SKM-1 (cell line): ENCODE measurements around the gene ADCY9.

Source experiments
- DNase-seq: peaks from one replicate; lab custom pipeline; 2025; ENCODE audit not compliant: unreplicated experiment; lab: John Stamatoyannopoulos, UW

ADCY9 gene

GRCh38 chr16:4006397-4006999 is 109.7 kb downstream of the ADCY9 start:
- DNase-seq, result no peak

- no peak for DNase-seq
Observed at GRCh38 chr16:4005731-4006130, 110.5 kb downstream of the ADCY9 start.

- DNase-seq, result no peak
Observed at GRCh38 chr16:4005281-4005680, 111.0 kb downstream of the ADCY9 start.

GRCh38 chr16:4004206-4004605 is 112.0 kb downstream of the ADCY9 start:
- DNase-seq, result no peak

- no peak for DNase-seq
Observed at GRCh38 chr16:4003576-4003975, 112.7 kb downstream of the ADCY9 start.

GRCh38 chr16:4003166-4003565 is 113.1 kb downstream of the ADCY9 start:
- no peak for DNase-seq

- no peak for DNase-seq
Observed at GRCh38 chr16:4002121-4002520, 114.1 kb downstream of the ADCY9 start.

GRCh38 chr16:3999479-4000325 is 116.5 kb downstream of the ADCY9 start:
- DNase-seq, result no peak

GRCh38 chr16:3998793-3999478 is 117.3 kb downstream of the ADCY9 start:
- no peak for DNase-seq

GRCh38 chr16:3997231-3997841 is 118.9 kb downstream of the ADCY9 start:
- no peak for DNase-seq

- no peak for DNase-seq
Observed at GRCh38 chr16:3995001-3995400, 121.2 kb downstream of the ADCY9 start.

- no peak for DNase-seq
Observed at GRCh38 chr16:3993052-3993785, 123.0 kb downstream of the ADCY9 start.

GRCh38 chr16:3992297-3993051 is 123.8 kb downstream of the ADCY9 start:
- DNase-seq, result no peak

GRCh38 chr16:3988824-3989223 is 127.4 kb downstream of the ADCY9 start:
- DNase-seq, result no peak

GRCh38 chr16:3988011-3988410 is 128.2 kb downstream of the ADCY9 start:
- DNase-seq, result no peak

- no peak for DNase-seq
Observed at GRCh38 chr16:3987231-3987630, 129.0 kb downstream of the ADCY9 start.

- no peak for DNase-seq
Observed at GRCh38 chr16:3986235-3986544, 130.1 kb downstream of the ADCY9 start.

GRCh38 chr16:3984111-3985060 is 131.9 kb downstream of the ADCY9 start:
- DNase-seq, result no peak

- DNase-seq, result no peak
Observed at GRCh38 chr16:3983081-3983520, 133.1 kb downstream of the ADCY9 start.
